ENCODE measurements around the gene PCDHGA1. TPM values are rescaled to one million over a fixed set of nuclear protein-coding genes. Genes with fewer than 3 reads are reported as not detected.
"Not testable (repeated sequence)": the region's sequence is repeated elsewhere in the genome, so short reads cannot be mapped to it uniquely, and the experiment has no call there.

The PCDHGA1 gene
- total RNA-seq, 5 donors from 2014 or later (not counting 1 experiment from before 2014, with no cell fraction given): 0.16 to 0.38 (median 0.31) TPM; not detected in 1

- H3K4me1 Mint-ChIP-seq: peaks cover 0 to 5% (median 0%) of the 10 kb centered on the region in 3 donors
- H3K27ac ChIP-seq (ENCODE audit: low read length): no peak within 1 kb of the TSS
- peak within 1 kb of the TSS in 1 of 2 donors; percentile 20 for H3K4me3 ChIP-seq (ENCODE audit: control insufficient read depth in 1 of 2, extremely low read depth in 1 of 2, low read length in 1 of 2)
- H3K9me3 Mint-ChIP-seq: peaks cover 11 to 28% (median 27%) of the 10 kb centered on the region in 3 donors
- no peak for ATAC-seq (replicated peaks in 1 of 4)
- POLR2A ChIA-PET: no interaction called here
- peaks cover 19 to 56% of the 10 kb centered on the region in 2 experiments for H3K27me3 ChIP-seq (replicated peaks in 1 of 2; ENCODE audit: control insufficient read depth in 2 of 2, extremely low read depth in 1 of 2, insufficient read depth in 2 of 2, low read length in 1 of 2)
- peaks cover 0 to 8% of the 10 kb centered on the region in 2 experiments for H3K4me1 ChIP-seq (ENCODE audit: control insufficient read depth in 1 of 2, extremely low read depth in 1 of 2, insufficient read depth in 2 of 2, low read length in 2 of 2)
- H3K36me3 ChIP-seq (ENCODE audit: control insufficient read depth in 2 of 2, extremely low read depth in 1 of 2, insufficient read depth in 1 of 2, low read length in 1 of 2): no peaks in the 10 kb centered on the region
- DNase-seq: peak in 1 of 35 experiments; percentile 21
- CTCF ChIA-PET: interaction anchor here in 1 of 2 donors (1.0 kb wide), 1 partner anchor 161 kb away, joined by 4 read pairs; no protein-coding TSS in a partner anchor
- peaks cover 8% of the 10 kb centered on the region for H3K36me3 Mint-ChIP-seq
- H3K9me3 ChIP-seq: peaks cover 12% of the 10 kb centered on the region
- peak within 1 kb of the TSS; percentile 49 to 57 (median 55) for H3K4me3 Mint-ChIP-seq
- 21% methylated on average over 20 of the region's 27 CpGs for WGBS (ENCODE audit: insufficient coverage)
- peaks cover 64 to 75% of the 10 kb centered on the region in 2 donors for H3K27me3 Mint-ChIP-seq
- H3K27ac Mint-ChIP-seq: no peak within 1 kb of the TSS
These were observed 72.4 kb downstream of the PCDHGA1 start, which contains the start of gene PCDHGA9 for GRCh38 chr5:141402553-141403243. PCDHGA9 (plus strand) TSS chr5:141402778; CDS start chr5:141402953, 175 bp downstream.

DNA sequence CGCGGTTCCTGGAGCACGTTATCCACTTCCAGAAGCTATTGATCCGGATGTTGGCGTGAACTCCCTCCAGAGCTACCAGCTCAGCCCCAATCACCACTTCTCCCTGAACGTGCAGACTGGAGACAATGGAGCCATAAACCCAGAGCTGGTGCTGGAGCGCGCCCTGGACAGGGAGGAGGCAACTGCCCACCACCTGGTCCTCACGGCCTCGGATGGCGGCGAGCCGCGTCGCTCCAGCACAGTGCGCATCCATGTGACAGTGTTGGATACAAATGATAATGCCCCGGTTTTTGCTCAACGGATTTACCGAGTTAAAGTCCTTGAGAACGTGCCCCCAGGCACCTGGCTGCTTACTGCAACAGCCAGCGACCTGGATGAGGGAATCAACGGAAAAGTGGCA, 73.1 kb downstream of the PCDHGA1 start:
- peaks cover 12% of the 10 kb centered on the region for H3K9me3 ChIP-seq
- CTCF ChIA-PET: interaction anchor here (0.6 to 1.0 kb wide), 3 partner anchors 12 to 161 kb away, joined by 3 to 4 read pairs (median 4); no protein-coding TSS in a partner anchor

GRCh38 chr5:141407790-141408505, 77.6 kb downstream of the PCDHGA1 start, which contains the start of gene PCDHGB6:
PCDHGB6 (plus strand) TSS chr5:141408021; CDS start chr5:141408203, 182 bp downstream.
- 23% methylated on average over 41 of the region's 51 CpGs for WGBS (ENCODE audit: insufficient coverage)
- ATAC-seq (replicated peaks in 1 of 4) (peak; percentile 32 to 54 (median 48)), DNase-seq (peak in 12 of 35 experiments; percentile 11 to 40 (median 26))
- H3K27ac ChIP-seq (ENCODE audit: low read length); H3K4me1 ChIP-seq (ENCODE audit: control insufficient read depth in 1 of 2, extremely low read depth in 1 of 2, insufficient read depth in 2 of 2, low read length in 2 of 2); H3K4me1 Mint-ChIP-seq; H3K36me3 ChIP-seq (ENCODE audit: control insufficient read depth in 2 of 2, extremely low read depth in 1 of 2, insufficient read depth in 1 of 2, low read length in 1 of 2); H3K9me3 ChIP-seq: not testable (repeated sequence)
- POLR2A ChIA-PET: interaction anchor here (0.5 to 0.6 kb wide), 2 partner anchors 92 to 153 kb away, joined by 3 to 8 read pairs; no protein-coding TSS in a partner anchor
- Mint-ChIP-seq H3K27me3 (peaks cover 64 to 85% of the 10 kb centered on the region in 2 donors), H3K4me3 (peak within 1 kb of the TSS; percentile 13 to 60 (median 47)), H3K9me3 (peaks cover 14 to 32% (median 27%) of the 10 kb centered on the region in 3 donors), H3K36me3 (peaks cover 15% of the 10 kb centered on the region), H3K27ac (peak within 1 kb of the TSS in 1 of 2 donors; percentile 40)
- H3K27me3 ChIP-seq (replicated peaks in 1 of 2; ENCODE audit: control insufficient read depth in 2 of 2, extremely low read depth in 1 of 2, insufficient read depth in 2 of 2, low read length in 1 of 2): peaks cover 19 to 66% of the 10 kb centered on the region in 2 experiments
- peak within 1 kb of the TSS in 1 of 2 donors; percentile 19 for H3K4me3 ChIP-seq (ENCODE audit: control insufficient read depth in 1 of 2, extremely low read depth in 1 of 2, low read length in 1 of 2)
- CTCF ChIA-PET: interaction anchor here (0.6 to 1.6 kb wide), 3 partner anchors 110 to 156 kb away, joined by 3 to 6 read pairs (median 3); no protein-coding TSS in a partner anchor

More for the DNA sequence above, 73.1 kb downstream of the PCDHGA1 start:
- Histone ChIP-seq H3K4me3 (ENCODE audit: control insufficient read depth in 1 of 2, extremely low read depth in 1 of 2, low read length in 1 of 2) (no peak overlapping the region), H3K27me3 (replicated peaks in 1 of 2; ENCODE audit: control insufficient read depth in 2 of 2, extremely low read depth in 1 of 2, insufficient read depth in 2 of 2, low read length in 1 of 2) (peaks cover 19 to 60% of the 10 kb centered on the region in 2 experiments), H3K36me3 (ENCODE audit: control insufficient read depth in 2 of 2, extremely low read depth in 1 of 2, insufficient read depth in 1 of 2, low read length in 1 of 2) (no peaks in the 10 kb centered on the region), H3K4me1 (ENCODE audit: control insufficient read depth in 1 of 2, extremely low read depth in 1 of 2, insufficient read depth in 2 of 2, low read length in 2 of 2) (peaks cover 0 to 6% of the 10 kb centered on the region in 2 experiments), H3K27ac (ENCODE audit: low read length) (no peak overlapping the region)
- DNase-seq: no peak
- Mint-ChIP-seq H3K4me3 (no peak overlapping the region), H3K4me1 (peaks cover 0 to 7% (median 2%) of the 10 kb centered on the region in 3 donors), H3K9me3 (peaks cover 11 to 31% (median 30%) of the 10 kb centered on the region in 3 donors), H3K36me3 (peaks cover 10% of the 10 kb centered on the region), H3K27ac (no peak overlapping the region), H3K27me3 (peaks cover 69 to 82% of the 10 kb centered on the region in 2 donors)
- POLR2A ChIA-PET: no interaction called here
- ATAC-seq (replicated peaks in 1 of 4): no peak
- WGBS (ENCODE audit: insufficient coverage): 38% methylated on average over 16 of the region's 22 CpGs

- DNase-seq (no peak), ATAC-seq (replicated peaks in 1 of 4) (no peak)
- H3K4me3 ChIP-seq (ENCODE audit: control insufficient read depth in 1 of 2, extremely low read depth in 1 of 2, low read length in 1 of 2): peak overlapping the region in 1 of 2 donors; percentile 21
- H3K4me3 Mint-ChIP-seq: no peak overlapping the region
- WGBS (ENCODE audit: insufficient coverage): 46% methylated on average over 63 of the region's 64 CpGs
- H3K4me1 ChIP-seq (ENCODE audit: control insufficient read depth in 1 of 2, extremely low read depth in 1 of 2, insufficient read depth in 2 of 2, low read length in 2 of 2): peaks cover 0 to 11% of the 10 kb centered on the region in 2 experiments
- peaks cover 18 to 22% (median 20%) of the 10 kb centered on the region in 3 donors for H3K4me1 Mint-ChIP-seq
- peaks cover 4% of the 10 kb centered on the region for H3K9me3 ChIP-seq
- peaks cover 64 to 85% of the 10 kb centered on the region in 2 donors for H3K27me3 Mint-ChIP-seq
- H3K36me3 Mint-ChIP-seq: peaks cover 16% of the 10 kb centered on the region
- H3K27ac ChIP-seq (ENCODE audit: low read length): no peak overlapping the region
- POLR2A ChIA-PET: no interaction called here
- H3K27me3 ChIP-seq (replicated peaks in 1 of 2; ENCODE audit: control insufficient read depth in 2 of 2, extremely low read depth in 1 of 2, insufficient read depth in 2 of 2, low read length in 1 of 2): peaks cover 22 to 68% of the 10 kb centered on the region in 2 experiments
- H3K27ac Mint-ChIP-seq: no peak overlapping the region
- no peaks in the 10 kb centered on the region for H3K36me3 ChIP-seq (ENCODE audit: control insufficient read depth in 2 of 2, extremely low read depth in 1 of 2, insufficient read depth in 1 of 2, low read length in 1 of 2)
- peaks cover 17 to 29% (median 23%) of the 10 kb centered on the region in 3 donors for H3K9me3 Mint-ChIP-seq
- CTCF ChIA-PET: interaction anchor here (0.7 to 1.0 kb wide), 4 partner anchors 89 to 1114 kb away, joined by 3 to 5 read pairs (median 3); partner anchors contain the start of gene TAF7 (in 1 of the 2)
These were observed 79.4 kb downstream of the PCDHGA1 start for GRCh38 chr5:141409598-141410306.

DNA sequence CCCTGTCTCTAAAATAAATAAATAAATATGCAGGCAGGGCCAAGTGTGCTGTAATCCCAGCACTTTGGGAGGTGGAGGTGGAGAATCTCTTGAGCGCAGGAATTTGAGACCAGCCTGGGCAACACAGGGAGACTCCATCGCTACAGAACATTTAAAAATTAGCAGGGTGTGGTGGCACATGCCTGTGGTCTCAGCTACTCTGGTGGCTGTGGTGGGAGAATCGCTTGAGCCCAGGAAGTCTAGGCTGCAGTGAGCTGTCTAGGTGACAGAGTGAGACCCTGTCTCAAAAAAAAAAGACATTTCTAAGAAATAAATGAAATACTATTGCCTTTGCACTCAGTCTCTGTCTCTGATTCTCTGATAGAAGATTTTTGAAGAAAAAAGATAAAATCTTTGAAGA, 81.3 kb downstream of the PCDHGA1 start:
- Mint-ChIP-seq H3K4me1 (peaks cover 21 to 28% (median 24%) of the 10 kb centered on the region in 3 donors), H3K27ac (no peak overlapping the region), H3K27me3 (peaks cover 60 to 80% of the 10 kb centered on the region in 2 donors), H3K4me3 (no peak overlapping the region), H3K36me3 (peaks cover 16% of the 10 kb centered on the region), H3K9me3 (peaks cover 17 to 24% (median 19%) of the 10 kb centered on the region in 3 donors)
- ChIA-PET CTCF (interaction anchor here in 1 of 2 donors (1.0 kb wide), 1 partner anchor 152 kb away, joined by 4 read pairs; no protein-coding TSS in a partner anchor), POLR2A (no interaction called here)
- Histone ChIP-seq H3K4me1 (ENCODE audit: control insufficient read depth in 1 of 2, extremely low read depth in 1 of 2, insufficient read depth in 2 of 2, low read length in 2 of 2) (peaks cover 0 to 11% of the 10 kb centered on the region in 2 experiments), H3K36me3 (ENCODE audit: control insufficient read depth in 2 of 2, extremely low read depth in 1 of 2, insufficient read depth in 1 of 2, low read length in 1 of 2) (no peaks in the 10 kb centered on the region), H3K4me3 (ENCODE audit: control insufficient read depth in 1 of 2, extremely low read depth in 1 of 2, low read length in 1 of 2) (no peak overlapping the region), H3K9me3 (peaks cover 4% of the 10 kb centered on the region), H3K27me3 (replicated peaks in 1 of 2; ENCODE audit: control insufficient read depth in 2 of 2, extremely low read depth in 1 of 2, insufficient read depth in 2 of 2, low read length in 1 of 2) (peaks cover 20 to 60% of the 10 kb centered on the region in 2 experiments), H3K27ac (ENCODE audit: low read length) (no peak overlapping the region)
- ATAC-seq (replicated peaks in 1 of 4) (no peak), DNase-seq (no peak)
- WGBS (ENCODE audit: insufficient coverage): 63% methylated on average over 2 of the region's 3 CpGs

All from T-cell (primary cell).